Activated CD4-positive, alpha-beta T cell treated with anti-CD3 and anti-CD28 coated beads, Interleukin-2, amount 10 ng/mL, durations not matched to agents 24 days and 14 days (primary cell): ENCODE data around the gene OR2A14. TPM values are rescaled to one million over a fixed set of nuclear protein-coding genes. Genes with fewer than 3 reads are reported as not detected.
"Not testable (repeated sequence)": the region's sequence is repeated elsewhere in the genome, so short reads cannot be mapped to it uniquely, and the experiment has no call there.

Experiments used
- DNase-seq: peaks from one replicate; pipeline ENCODE4 v3.0.0; 2022
- H3K27ac Mint-ChIP-seq: one replicate; pipeline ENCODE4 v1.8.0; 2022; ENCODE audit warnings: mild to moderate bottlenecking, mixed read lengths
- H3K27me3 Mint-ChIP-seq: one replicate; pipeline ENCODE4 v1.8.0; 2022; ENCODE audit warnings: mixed read lengths
- H3K36me3 Mint-ChIP-seq: one replicate; pipeline ENCODE4 v1.8.0; 2022; ENCODE audit warnings: low read depth, mild to moderate bottlenecking, mixed read lengths
- H3K4me1 Mint-ChIP-seq: one replicate; pipeline ENCODE4 v1.8.0; 2021; ENCODE audit warnings: mixed read lengths
- H3K4me3 Mint-ChIP-seq: one replicate; pipeline ENCODE4 v1.8.0; 2022; ENCODE audit warnings: mild to moderate bottlenecking, moderate library complexity, mixed read lengths
- H3K9me3 Mint-ChIP-seq: one replicate; pipeline ENCODE4 v1.8.0; 2021; ENCODE audit warnings: mixed read lengths
- intact Hi-C: fragments of 100-400 bp; cut with micrococcal nuclease; formaldehyde crosslinking; loops from one replicate; pipeline ENCODE4 v1.15.1; 2023
- total RNA-seq: library from RNA; stranded (reverse); gene quantifications from 2 replicates; pipeline ENCODE4 v1.2.3, GENCODE V29; 2022

The OR2A14 gene
- total RNA-seq, 1 donor from 2014 or later, result not detected

DNA sequence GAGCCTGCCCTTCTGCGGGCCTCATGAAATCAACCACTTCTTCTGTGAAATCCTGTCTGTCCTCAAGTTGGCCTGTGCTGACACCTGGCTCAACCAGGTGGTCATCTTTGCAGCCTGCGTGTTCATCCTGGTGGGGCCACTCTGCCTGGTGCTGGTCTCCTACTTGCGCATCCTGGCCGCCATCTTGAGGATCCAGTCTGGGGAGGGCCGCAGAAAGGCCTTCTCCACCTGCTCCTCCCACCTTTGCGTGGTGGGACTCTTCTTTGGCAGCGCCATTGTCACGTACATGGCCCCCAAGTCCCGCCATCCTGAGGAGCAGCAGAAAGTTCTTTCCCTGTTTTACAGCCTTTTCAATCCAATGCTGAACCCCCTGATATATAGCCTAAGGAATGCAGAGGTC, 6.6 kb downstream of the OR2A14 start:
- H3K9me3 Mint-ChIP-seq, H3K4me1 Mint-ChIP-seq, H3K27me3 Mint-ChIP-seq, H3K36me3 Mint-ChIP-seq, H3K4me3 Mint-ChIP-seq, DNase-seq, H3K27ac Mint-ChIP-seq: not testable (repeated sequence)
- intact Hi-C loops, result loop anchor here (5.0 kb wide), 1 partner anchor 887 kb away; no protein-coding TSS in a partner anchor

DNA sequence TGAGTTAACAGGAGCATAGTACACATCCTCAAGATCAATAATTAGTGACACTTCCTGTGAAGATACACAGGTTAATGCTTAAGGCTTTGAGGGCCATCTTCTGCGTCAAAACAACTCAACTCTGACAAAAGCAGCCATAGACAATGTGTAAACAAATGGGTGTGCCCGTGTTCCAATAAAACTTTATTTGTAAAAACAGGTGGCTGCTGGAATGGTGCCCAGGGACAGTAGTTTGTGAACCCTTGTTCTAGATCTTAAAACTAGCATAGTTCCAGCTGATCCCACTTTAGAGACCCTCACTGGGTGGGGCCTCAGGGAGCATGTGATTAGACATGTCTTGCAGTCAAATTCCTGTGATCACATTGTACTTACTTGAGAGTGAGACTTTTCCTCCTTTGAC, 7.8 kb downstream of the OR2A14 start:
- H3K4me3 Mint-ChIP-seq, result no peak overlapping the region
- intact Hi-C loops, result no loop called here
- no peaks in the 10 kb centered on the region for H3K36me3 Mint-ChIP-seq
- no peak for DNase-seq
- no peaks in the 10 kb centered on the region for H3K9me3 Mint-ChIP-seq
- no peak overlapping the region for H3K27ac Mint-ChIP-seq
- H3K4me1 Mint-ChIP-seq, result no peaks in the 10 kb centered on the region
- peaks cover 2% of the 10 kb centered on the region for H3K27me3 Mint-ChIP-seq

DNA sequence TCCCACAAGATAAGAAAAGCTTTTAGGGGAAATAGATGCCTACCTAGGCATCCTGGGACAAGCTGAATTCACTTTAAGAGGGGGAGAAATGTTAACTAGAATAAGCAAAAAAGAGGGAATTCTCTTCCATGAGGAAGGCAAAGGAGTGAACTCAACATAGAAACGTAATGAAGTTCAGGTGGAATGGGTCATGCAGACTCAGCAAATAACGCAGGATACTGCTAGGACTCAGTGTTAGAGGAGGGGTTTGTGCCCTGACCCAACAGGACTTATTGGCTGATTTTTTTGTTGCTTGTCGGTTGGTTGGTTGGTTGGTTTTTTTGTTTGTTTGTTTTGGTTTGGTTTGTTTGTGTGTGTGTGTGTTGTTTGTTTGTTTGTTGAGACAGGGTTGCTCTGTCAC, 9.3 kb downstream of the OR2A14 start:
- no peaks in the 10 kb centered on the region for H3K4me1 Mint-ChIP-seq
- no peaks in the 10 kb centered on the region for H3K9me3 Mint-ChIP-seq
- peaks cover 3% of the 10 kb centered on the region for H3K27me3 Mint-ChIP-seq
- no peak overlapping the region for H3K4me3 Mint-ChIP-seq
- no peak overlapping the region for H3K27ac Mint-ChIP-seq
- intact Hi-C loops, result no loop called here
- no peak for DNase-seq
- no peaks in the 10 kb centered on the region for H3K36me3 Mint-ChIP-seq

DNA sequence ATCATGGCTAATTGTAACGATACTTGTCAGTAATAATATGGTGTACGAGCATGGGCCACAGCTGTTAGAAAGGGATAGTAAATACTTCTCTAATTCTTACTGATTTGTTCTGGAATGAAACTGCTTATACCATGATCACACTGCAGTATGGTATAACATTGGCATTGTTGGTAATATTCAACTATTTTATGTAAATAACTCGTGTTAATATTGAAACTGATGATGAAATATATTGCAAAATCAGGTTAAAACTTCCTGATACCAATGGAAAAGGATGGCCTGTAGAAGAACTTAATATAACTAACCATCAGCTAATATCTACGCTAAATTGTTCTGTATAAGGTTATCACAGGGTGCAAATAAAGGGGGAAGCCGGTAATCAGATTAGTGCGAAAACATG, 10.3 kb downstream of the OR2A14 start:
- no peak overlapping the region for H3K4me3 Mint-ChIP-seq
- peaks cover 7% of the 10 kb centered on the region for H3K27me3 Mint-ChIP-seq
- H3K9me3 Mint-ChIP-seq, result no peaks in the 10 kb centered on the region
- intact Hi-C loops, result no loop called here
- DNase-seq, result no peak
- no peak overlapping the region for H3K27ac Mint-ChIP-seq
- no peaks in the 10 kb centered on the region for H3K36me3 Mint-ChIP-seq
- H3K4me1 Mint-ChIP-seq, result no peaks in the 10 kb centered on the region

DNA sequence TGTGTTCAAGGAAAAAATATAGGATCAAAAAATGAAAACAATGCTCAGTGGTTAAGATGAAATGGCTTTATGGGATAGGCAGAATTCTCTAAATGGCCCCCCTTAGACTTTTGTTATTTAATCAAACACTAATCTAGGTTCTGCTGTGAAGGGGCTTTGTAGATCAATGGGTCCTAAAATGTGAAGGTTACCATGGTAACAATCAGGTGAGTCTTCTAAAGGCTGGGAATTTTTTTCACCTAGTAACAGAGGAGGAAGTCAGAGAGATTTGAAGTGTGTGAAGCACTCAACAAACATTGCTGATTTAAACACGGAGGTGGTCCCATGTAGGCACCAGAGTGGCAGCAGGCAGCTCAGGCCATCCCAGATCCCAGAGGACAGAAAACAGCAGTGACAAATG, 11.1 kb downstream of the OR2A14 start:
- Mint-ChIP-seq H3K27me3 (peaks cover 7% of the 10 kb centered on the region), H3K4me3 (no peak overlapping the region), H3K27ac (no peak overlapping the region), H3K9me3 (no peaks in the 10 kb centered on the region), H3K36me3 (no peaks in the 10 kb centered on the region), H3K4me1 (no peaks in the 10 kb centered on the region)
- intact Hi-C loops, result no loop called here
- DNase-seq, result no peak

DNA sequence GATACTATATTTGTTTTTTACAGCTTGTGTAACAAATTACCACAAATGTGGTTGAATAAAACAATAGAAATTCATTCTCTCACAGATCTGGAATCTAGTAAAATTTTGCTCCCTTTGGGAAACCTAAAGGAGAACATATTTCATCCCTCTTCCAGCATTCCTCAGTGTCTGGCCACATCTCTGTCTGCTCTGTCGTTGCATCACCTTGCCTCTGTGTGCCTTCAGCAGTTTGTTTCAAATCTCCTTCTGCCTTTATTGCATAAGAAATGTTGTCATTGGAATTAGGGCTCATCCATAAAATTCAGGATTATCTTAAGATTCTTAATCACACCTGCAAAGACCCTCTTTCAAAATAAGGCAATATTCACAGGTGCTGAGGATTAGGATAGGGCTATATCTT, 14.5 kb downstream of the OR2A14 start:
- H3K36me3 Mint-ChIP-seq, result no peaks in the 10 kb centered on the region
- intact Hi-C loops, result no loop called here
- H3K27ac Mint-ChIP-seq, result no peak overlapping the region
- H3K9me3 Mint-ChIP-seq, result no peaks in the 10 kb centered on the region
- no peak overlapping the region for H3K4me3 Mint-ChIP-seq
- H3K27me3 Mint-ChIP-seq, result peaks cover 10% of the 10 kb centered on the region
- no peak for DNase-seq
- no peaks in the 10 kb centered on the region for H3K4me1 Mint-ChIP-seq

DNA sequence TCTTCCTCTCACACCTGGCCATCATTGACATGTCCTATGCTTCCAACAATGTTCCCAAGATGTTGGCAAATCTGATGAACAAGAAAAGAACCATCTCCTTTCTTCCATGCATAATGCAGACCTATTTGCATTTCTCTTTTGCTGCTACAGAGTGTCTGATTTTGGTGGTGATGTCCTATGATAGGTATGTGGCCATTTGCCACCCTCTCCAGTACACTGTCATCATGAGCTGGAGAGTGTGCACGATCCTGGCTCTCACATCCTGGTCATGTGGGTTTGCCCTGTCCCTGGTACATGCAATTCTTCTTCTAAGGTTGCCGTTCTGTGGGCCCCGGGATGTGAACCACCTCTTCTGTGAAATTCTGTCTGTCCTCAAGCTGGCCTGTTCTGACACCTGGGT, 19.2 kb downstream of the OR2A14 start:
- no peak for DNase-seq
- Mint-ChIP-seq H3K36me3 (no peaks in the 10 kb centered on the region), H3K27me3 (peaks cover 9% of the 10 kb centered on the region), H3K9me3 (peaks cover 3% of the 10 kb centered on the region), H3K4me3 (no peak overlapping the region), H3K27ac (no peak overlapping the region), H3K4me1 (no peaks in the 10 kb centered on the region)
- intact Hi-C loops, result no loop called here

DNA sequence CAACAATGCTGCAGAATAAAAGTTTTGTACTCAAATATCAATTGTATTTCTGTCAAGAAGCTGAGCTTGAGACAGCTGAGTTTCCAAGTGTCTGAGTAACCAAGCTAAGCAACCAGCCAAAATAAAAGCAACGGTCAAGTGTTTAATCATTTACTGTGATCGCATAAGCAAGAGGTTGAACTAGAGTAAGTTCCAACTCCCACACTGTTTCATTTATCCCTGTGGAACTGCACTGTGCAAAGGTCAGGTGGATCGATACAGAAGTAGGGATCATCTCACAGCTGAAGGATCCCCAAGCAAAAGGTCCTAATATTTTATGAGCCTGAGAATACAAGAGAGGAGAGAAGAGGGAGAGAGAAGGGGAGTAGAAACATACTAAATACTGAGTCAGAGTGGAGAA, 21.4 kb downstream of the OR2A14 start:
- no peaks in the 10 kb centered on the region for H3K4me1 Mint-ChIP-seq
- no peak overlapping the region for H3K4me3 Mint-ChIP-seq
- intact Hi-C loops, result no loop called here
- peaks cover 18% of the 10 kb centered on the region for H3K9me3 Mint-ChIP-seq
- DNase-seq, result no peak
- no peak overlapping the region for H3K27ac Mint-ChIP-seq
- H3K36me3 Mint-ChIP-seq, result peaks cover 2% of the 10 kb centered on the region
- H3K27me3 Mint-ChIP-seq, result peaks cover 5% of the 10 kb centered on the region

DNA sequence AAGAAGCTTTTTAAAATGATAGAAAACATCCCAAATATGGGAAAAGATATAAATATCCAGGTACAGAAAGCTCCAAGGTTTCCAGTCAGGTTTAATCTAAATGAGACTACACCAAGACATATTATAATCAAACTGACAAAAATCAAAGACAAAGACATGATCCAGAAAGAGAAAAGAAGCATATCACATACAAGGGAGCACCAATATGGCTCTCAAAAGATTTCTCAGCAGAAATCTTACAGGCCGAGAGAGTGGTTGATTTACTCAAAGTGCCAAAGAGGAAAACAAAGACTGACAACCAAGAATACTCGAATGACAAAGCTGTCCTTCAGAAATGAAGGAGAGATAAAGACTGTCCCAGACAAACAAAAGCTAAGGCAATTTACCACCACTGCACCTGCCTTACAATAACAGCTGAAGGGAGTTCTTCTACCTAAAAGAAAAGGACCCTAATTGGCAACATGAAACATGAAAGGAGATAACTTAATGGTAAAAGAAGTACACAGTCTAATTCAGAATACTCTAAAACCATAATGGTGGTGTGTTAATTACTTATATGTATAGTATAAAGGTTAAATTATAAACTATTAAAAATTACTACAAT, 25.4 kb downstream of the OR2A14 start:
- H3K36me3 Mint-ChIP-seq, result peaks cover 2% of the 10 kb centered on the region
- peaks cover 18% of the 10 kb centered on the region for H3K9me3 Mint-ChIP-seq
- intact Hi-C loops, result no loop called here
- no peaks in the 10 kb centered on the region for H3K4me1 Mint-ChIP-seq
- no peak overlapping the region for H3K4me3 Mint-ChIP-seq
- no peak for DNase-seq
- H3K27me3 Mint-ChIP-seq, result peaks cover 12% of the 10 kb centered on the region
- no peak overlapping the region for H3K27ac Mint-ChIP-seq

DNA sequence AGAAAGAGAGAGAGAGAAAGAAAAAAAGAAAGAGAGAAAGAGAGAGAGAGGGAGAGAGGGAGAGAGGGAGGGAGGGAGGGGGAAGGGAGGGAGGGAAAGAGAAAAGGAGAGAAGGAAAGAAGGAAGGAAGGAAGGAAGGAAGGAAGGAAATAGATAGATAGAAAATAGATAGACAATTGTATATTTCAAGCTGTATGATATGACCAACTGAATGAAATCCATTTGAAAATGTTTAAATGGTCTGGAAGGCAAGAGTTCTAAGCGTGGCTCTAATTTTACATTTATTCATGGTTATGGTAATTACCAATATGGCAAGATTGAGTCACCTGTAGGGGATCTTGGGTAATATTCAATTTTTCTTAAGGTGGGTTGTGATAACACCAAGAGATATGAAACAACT, 35.9 kb downstream of the OR2A14 start:
- H3K27ac Mint-ChIP-seq, result no peak overlapping the region
- H3K4me3 Mint-ChIP-seq, result no peak overlapping the region
- H3K27me3 Mint-ChIP-seq, result peaks cover 20% of the 10 kb centered on the region
- H3K9me3 Mint-ChIP-seq, result no peaks in the 10 kb centered on the region
- no peaks in the 10 kb centered on the region for H3K36me3 Mint-ChIP-seq
- no peaks in the 10 kb centered on the region for H3K4me1 Mint-ChIP-seq
- intact Hi-C loops, result no loop called here
- no peak for DNase-seq

DNA sequence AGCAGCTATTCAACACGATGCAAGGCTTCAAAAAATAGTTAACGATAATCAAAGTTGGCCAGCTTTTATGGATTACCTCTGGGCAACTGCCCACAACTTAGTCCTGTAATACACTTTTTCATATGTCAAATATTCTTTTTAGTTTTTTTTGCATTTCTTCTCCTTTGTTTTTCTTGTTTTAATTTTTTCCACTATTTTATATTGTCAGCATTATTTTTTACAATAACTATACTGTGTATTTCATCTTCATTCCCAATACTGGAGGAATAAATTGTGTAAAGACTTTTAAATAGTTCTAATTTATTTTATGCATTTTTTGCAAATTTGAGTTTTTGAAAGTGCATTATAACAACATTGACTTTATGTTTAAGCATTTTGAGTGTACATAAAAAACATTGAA, 41.8 kb downstream of the OR2A14 start:
- no peak overlapping the region for H3K27ac Mint-ChIP-seq
- no peaks in the 10 kb centered on the region for H3K4me1 Mint-ChIP-seq
- intact Hi-C loops, result no loop called here
- no peak for DNase-seq
- H3K27me3 Mint-ChIP-seq, result peaks cover 14% of the 10 kb centered on the region
- no peaks in the 10 kb centered on the region for H3K9me3 Mint-ChIP-seq
- H3K36me3 Mint-ChIP-seq, result no peaks in the 10 kb centered on the region
- H3K4me3 Mint-ChIP-seq, result no peak overlapping the region

DNA sequence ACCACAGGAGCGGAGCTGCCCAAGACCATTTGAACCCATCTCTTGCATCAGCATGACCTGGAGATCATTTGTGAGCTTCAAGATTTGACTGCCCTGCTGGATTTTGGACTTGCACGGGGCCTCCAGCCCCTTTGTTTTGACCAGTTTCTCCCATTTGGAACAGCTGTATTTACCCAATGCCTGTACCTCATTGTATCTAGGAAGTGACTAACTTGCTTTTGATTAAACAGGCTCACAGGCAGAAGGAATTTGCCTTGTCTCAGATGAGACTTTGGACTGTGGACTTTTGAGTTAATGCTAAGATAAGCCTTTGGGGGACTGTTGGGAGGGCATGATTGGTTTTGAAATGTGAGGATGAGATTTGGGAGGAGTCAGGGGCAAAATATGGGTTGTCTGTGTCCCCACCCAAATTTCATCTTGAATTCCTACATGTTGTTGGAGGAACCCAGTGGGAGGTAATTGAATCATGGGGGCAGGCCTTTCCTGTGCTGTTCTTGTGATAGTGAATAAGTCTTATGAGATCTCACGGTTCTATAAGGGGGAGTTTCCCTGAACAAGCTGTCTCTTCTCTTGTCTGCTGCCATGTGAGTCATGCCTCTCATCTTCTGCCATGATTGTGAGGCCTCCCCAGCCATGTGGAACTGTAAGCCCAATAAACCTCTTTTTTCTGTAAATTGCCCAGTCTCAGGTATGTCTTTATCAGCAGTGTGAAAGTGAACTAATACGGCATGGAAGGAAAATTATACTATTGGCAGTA, 48.8 kb downstream of the OR2A14 start:
- peaks cover 20% of the 10 kb centered on the region for H3K27me3 Mint-ChIP-seq
- H3K4me3 Mint-ChIP-seq, H3K4me1 Mint-ChIP-seq, intact Hi-C loops, H3K27ac Mint-ChIP-seq, DNase-seq, H3K36me3 Mint-ChIP-seq, H3K9me3 Mint-ChIP-seq: not testable (repeated sequence)

DNA sequence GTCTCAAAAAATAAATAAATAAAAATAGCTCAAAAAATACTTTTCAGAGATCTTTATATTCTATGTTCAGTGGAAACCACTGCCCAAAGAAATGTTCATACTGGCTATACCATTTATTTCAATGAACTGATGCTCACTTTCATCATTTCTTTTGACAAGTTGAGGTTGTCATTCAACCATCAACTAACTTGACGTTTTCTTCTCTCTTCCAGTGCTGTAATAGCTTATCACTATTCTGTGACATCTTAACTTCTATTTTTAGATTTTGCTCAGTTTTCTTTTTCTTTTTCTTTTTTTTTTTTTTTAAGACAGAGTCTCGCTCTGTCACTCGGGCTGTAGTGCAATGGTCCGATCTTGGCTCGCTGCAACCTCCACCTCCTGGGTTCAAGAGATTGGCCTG, 51.6 kb downstream of the OR2A14 start:
- H3K4me3 Mint-ChIP-seq, result no peak overlapping the region
- peaks cover 1% of the 10 kb centered on the region for H3K4me1 Mint-ChIP-seq
- H3K27me3 Mint-ChIP-seq, result peaks cover 29% of the 10 kb centered on the region
- no peak overlapping the region for H3K27ac Mint-ChIP-seq
- intact Hi-C loops, result loop anchor here (5.0 kb wide), 1 partner anchor 218 kb away; no protein-coding TSS in a partner anchor
- no peak for DNase-seq
- H3K36me3 Mint-ChIP-seq, result no peaks in the 10 kb centered on the region
- H3K9me3 Mint-ChIP-seq, result peaks cover 4% of the 10 kb centered on the region

DNA sequence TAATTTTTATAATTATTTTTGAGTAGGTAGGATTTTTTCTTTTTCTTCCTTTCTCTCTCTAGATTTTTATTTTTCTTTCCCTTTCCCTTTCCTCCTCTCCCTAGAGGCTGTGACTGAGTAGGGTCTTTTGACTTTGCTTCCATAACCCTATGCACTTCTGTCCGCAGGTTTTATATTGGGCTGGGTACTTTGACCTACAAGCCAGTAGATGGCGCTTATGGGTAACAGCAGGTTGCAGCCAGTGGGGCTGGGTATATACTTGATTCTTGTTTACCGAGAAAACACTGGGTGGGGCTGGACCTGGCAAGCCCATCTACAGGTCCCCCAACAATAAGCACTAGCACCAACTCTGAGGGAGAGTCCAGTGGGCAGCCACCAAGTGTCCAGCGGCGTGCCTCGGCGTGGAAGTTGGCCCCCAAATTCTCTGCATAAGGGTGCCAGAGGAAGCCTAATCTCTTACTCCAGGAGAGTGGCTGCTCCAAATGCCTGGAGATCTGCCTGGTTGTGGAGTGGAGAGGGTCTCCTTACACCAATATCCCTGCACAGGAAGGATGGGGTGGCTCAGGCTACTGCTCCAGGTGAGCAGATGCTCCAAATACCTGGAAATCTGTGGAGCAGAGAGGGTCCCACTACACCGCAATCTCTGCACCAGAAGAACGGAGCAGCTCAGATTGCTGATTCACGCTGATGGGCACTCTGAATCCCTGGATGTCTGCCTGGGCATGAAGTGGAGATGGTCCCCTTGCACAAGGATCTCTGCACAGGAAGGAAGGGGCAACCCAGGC, 55.6 kb downstream of the OR2A14 start:
- H3K27me3 Mint-ChIP-seq, result peaks cover 19% of the 10 kb centered on the region
- H3K9me3 Mint-ChIP-seq, H3K4me3 Mint-ChIP-seq, H3K27ac Mint-ChIP-seq, H3K4me1 Mint-ChIP-seq, H3K36me3 Mint-ChIP-seq: not testable (repeated sequence)
- peak; percentile 80 for DNase-seq
- intact Hi-C loops, result loop anchor here (5.0 kb wide), 1 partner anchor 214 kb away; no protein-coding TSS in a partner anchor
